Stomach (tissue), 4 donors: ENCODE measurements around the gene SMIM38.

Source experiments
- POLR2A ChIP-seq, 4 donors: fragments of 450-650 bp; IDR thresholded peaks; one replicate each; pipeline ENCODE4 v1.6.1; 2016; ENCODE audit warnings: antibody characterized with exemption in 4 of 4, control low read depth in 2 of 4, mild to moderate bottlenecking in 1 of 4, moderate library complexity in 1 of 4
- POLR2AphosphoS5 ChIP-seq, 3 donors: sonication (generic); formaldehyde crosslinking; IDR thresholded peaks; one replicate each; pipeline ENCODE4 v1.6.1; 2016; ENCODE audit warnings: antibody characterized with exemption in 3 of 3

GRCh38 chr11:69136471-69136870, 19.3 kb upstream of the SMIM38 start:
- TF ChIP-seq POLR2AphosphoS5 (IDR thresholded peaks at IDR 0.05) (no peak), POLR2A (IDR thresholded peaks at IDR 0.05) (no peak)
